ENCODE measurements around the gene ADRA2B.

ADRA2B gene

GRCh38 chr2:96121414-96121813 lies 5.0 kb upstream of the ADRA2B start:
- in situ Hi-C loops (cut with HindIII; ENCODE audit: low pct_ligation_motif_present, low sequenced_read_pairs), result no loop called here
- peaks cover 20% of the 10 kb centered on the region for H3K27me3 ChIP-seq (replicated peaks)
- DNase-seq, result no peak
- TF ChIP-seq CTCF (IDR thresholded peaks at IDR 0.05; ENCODE audit: low read depth, low read length, missing control alignments), result no peak
- no peak overlapping the region for H3K27ac ChIP-seq
- no peak overlapping the region for H3K4me3 ChIP-seq (ENCODE audit: low read depth, low read length)
- H3K36me3 ChIP-seq (replicated peaks), result no peaks in the 10 kb centered on the region

- H3K27me3 ChIP-seq (replicated peaks), result peaks cover 25% of the 10 kb centered on the region
- in situ Hi-C loops (cut with HindIII; ENCODE audit: low pct_ligation_motif_present, low sequenced_read_pairs), result no loop called here
Measured at GRCh38 chr2:96120991-96121390, 4.6 kb upstream of the ADRA2B start.

GRCh38 chr2:96120091-96120720 lies 3.8 kb upstream of the ADRA2B start:
- Histone ChIP-seq H3K27me3 (replicated peaks) (peaks cover 32% of the 10 kb centered on the region), H3K4me3 (ENCODE audit: low read depth, low read length) (no peak overlapping the region), H3K36me3 (replicated peaks) (no peaks in the 10 kb centered on the region), H3K27ac (no peak overlapping the region)
- no peak for TF ChIP-seq CTCF (IDR thresholded peaks at IDR 0.05; ENCODE audit: low read depth, low read length, missing control alignments)
- DNase-seq, result no peak
- in situ Hi-C loops (cut with HindIII; ENCODE audit: low pct_ligation_motif_present, low sequenced_read_pairs), result no loop called here

More at GRCh38 chr2:96120991-96121390, 4.6 kb upstream of the ADRA2B start:
- no peak overlapping the region for H3K4me3 ChIP-seq (ENCODE audit: low read depth, low read length)
- no peak overlapping the region for H3K27ac ChIP-seq
- no peaks in the 10 kb centered on the region for H3K36me3 ChIP-seq (replicated peaks)
- no peak for TF ChIP-seq CTCF (IDR thresholded peaks at IDR 0.05; ENCODE audit: low read depth, low read length, missing control alignments)
- no peak for DNase-seq

- H3K36me3 ChIP-seq (replicated peaks), result no peaks in the 10 kb centered on the region
- no peak overlapping the region for H3K4me3 ChIP-seq (ENCODE audit: low read depth, low read length)
- no peak for TF ChIP-seq CTCF (IDR thresholded peaks at IDR 0.05; ENCODE audit: low read depth, low read length, missing control alignments)
- peaks cover 37% of the 10 kb centered on the region for H3K27me3 ChIP-seq (replicated peaks)
- no peak for DNase-seq
- no peak overlapping the region for H3K27ac ChIP-seq
- in situ Hi-C loops (cut with HindIII; ENCODE audit: low pct_ligation_motif_present, low sequenced_read_pairs), result no loop called here
Measured at GRCh38 chr2:96119389-96119751, 3.0 kb upstream of the ADRA2B start.

- in situ Hi-C loops (cut with HindIII; ENCODE audit: low pct_ligation_motif_present, low sequenced_read_pairs), result no loop called here
- DNase-seq, result no peak
- Histone ChIP-seq H3K36me3 (replicated peaks) (no peaks in the 10 kb centered on the region), H3K4me3 (ENCODE audit: low read depth, low read length) (no peak overlapping the region), H3K27ac (no peak overlapping the region), H3K27me3 (replicated peaks) (peaks cover 37% of the 10 kb centered on the region)
- TF ChIP-seq CTCF (IDR thresholded peaks at IDR 0.05; ENCODE audit: low read depth, low read length, missing control alignments), result no peak
Measured at GRCh38 chr2:96118698-96119388, 2.5 kb upstream of the ADRA2B start.
